Cardiac septum (tissue), 1 donor: ENCODE measurements around the gene GNAQ. TPM values are rescaled to one million over a fixed set of nuclear protein-coding genes. Genes with fewer than 3 reads are reported as not detected.
"Not testable (repeated sequence)": the region's sequence is repeated elsewhere in the genome, so short reads cannot be mapped to it uniquely, and the experiment has no call there.

ENCODE experiments used
- DNase-seq: peaks from one replicate; pipeline ENCODE4 v3.0.0-alpha.2; 2020; ENCODE audit warnings: low spot score
- intact Hi-C: fragments of 100-400 bp; cut with DNase I; formaldehyde crosslinking; loops from one replicate; pipeline ENCODE4 v1.14.0; 2022
- total RNA-seq: library from RNA; stranded (reverse); fragmentation: NEBNext Ultra II Directional; extraction: Animal tissue kit (Norgen Biotek cat#: 25700); gene quantifications from one replicate; pipeline ENCODE4 v1.2.1, GENCODE V29; 2021
- donor health status: DM: no; HTN: no; CAD: no.

The GNAQ gene
- total RNA-seq, 1 donor from 2014 or later: 14.8 TPM

- intact Hi-C loops: no loop called here
- DNase-seq: no peak
These were observed 326.0 kb downstream of the GNAQ start for GRCh38 chr9:77705636-77706035.

- intact Hi-C loops, DNase-seq: not testable (repeated sequence)
These were observed 328.9 kb downstream of the GNAQ start for GRCh38 chr9:77702521-77703390.

- DNase-seq: no peak
- intact Hi-C loops: no loop called here
These were observed 334.2 kb downstream of the GNAQ start for GRCh38 chr9:77697238-77697984.

GRCh38 chr9:77690723-77691122, 340.9 kb downstream of the GNAQ start:
- DNase-seq, intact Hi-C loops: not testable (repeated sequence)

- DNase-seq, intact Hi-C loops: not testable (repeated sequence)
These were observed 341.5 kb downstream of the GNAQ start for GRCh38 chr9:77690119-77690518.

- DNase-seq, intact Hi-C loops: not testable (repeated sequence)
These were observed 343.9 kb downstream of the GNAQ start for GRCh38 chr9:77687737-77688136.

- no peak for DNase-seq
- intact Hi-C loops: no loop called here
These were observed 351.0 kb downstream of the GNAQ start for GRCh38 chr9:77680581-77680980.

GRCh38 chr9:77679661-77680368, 351.8 kb downstream of the GNAQ start:
- DNase-seq: no peak
- intact Hi-C loops: loop anchor here (10.0 kb wide), 1 partner anchor 75 kb away; no protein-coding TSS in a partner anchor

- no peak for DNase-seq
- intact Hi-C loops: loop anchor here (10.0 kb wide), 1 partner anchor 76 kb away; no protein-coding TSS in a partner anchor
These were observed 352.5 kb downstream of the GNAQ start for GRCh38 chr9:77679088-77679487.

- DNase-seq: no peak
- intact Hi-C loops: loop anchor here (10.0 kb wide), 1 partner anchor 77 kb away; no protein-coding TSS in a partner anchor
These were observed 353.6 kb downstream of the GNAQ start for GRCh38 chr9:77677957-77678535.

GRCh38 chr9:77677397-77677796, 354.2 kb downstream of the GNAQ start:
- DNase-seq: no peak
- intact Hi-C loops: loop anchor here (10.0 kb wide), 1 partner anchor 77 kb away; no protein-coding TSS in a partner anchor

- DNase-seq: no peak
- intact Hi-C loops: loop anchor here (10.0 kb wide), 1 partner anchor 81 kb away; no protein-coding TSS in a partner anchor
These were observed 357.4 kb downstream of the GNAQ start for GRCh38 chr9:77673941-77674791.

- intact Hi-C loops: loop anchor here (10.0 kb wide), 1 partner anchor 83 kb away; no protein-coding TSS in a partner anchor
- no peak for DNase-seq
These were observed 359.4 kb downstream of the GNAQ start for GRCh38 chr9:77672183-77672582.

GRCh38 chr9:77667151-77667550, 364.5 kb downstream of the GNAQ start:
- DNase-seq: no peak
- intact Hi-C loops: no loop called here
